ENCODE measurements around the gene TXNDC12.

The TXNDC12 gene

GRCh38 chr1:51990478-51990965, 64.5 kb downstream of the TXNDC12 start, which contains the start of gene RAB3B:
Gene RAB3B, minus strand, starts transcription at chr1:51990700. Its CDS starts 13,583 bp downstream, at chr1:51977117.
- no peak for FAIRE-seq

- no peak for FAIRE-seq
Observed at GRCh38 chr1:51989582-51990477, 65.2 kb downstream of the TXNDC12 start.

GRCh38 chr1:51988254-51988653, 66.7 kb downstream of the TXNDC12 start:
- FAIRE-seq = no peak

- no peak for FAIRE-seq
Observed at GRCh38 chr1:51986718-51987117, 68.3 kb downstream of the TXNDC12 start.

GRCh38 chr1:51982161-51982560, 72.8 kb downstream of the TXNDC12 start:
- no peak for FAIRE-seq

GRCh38 chr1:51981555-51981954, 73.4 kb downstream of the TXNDC12 start:
- FAIRE-seq = no peak

- FAIRE-seq = no peak
Observed at GRCh38 chr1:51978099-51978498, 76.9 kb downstream of the TXNDC12 start.

GRCh38 chr1:51976846-51977602, 78.0 kb downstream of the TXNDC12 start:
- no peak for FAIRE-seq

GRCh38 chr1:51973587-51974474, 81.2 kb downstream of the TXNDC12 start:
- no peak for FAIRE-seq

Measured in endometrium (tissue), 2 donors.